Activated CD8-positive, alpha-beta memory T cell treated with anti-CD3 and anti-CD28 coated beads, Interleukin-2, amount 50 U/mL, for 4 hours (primary cell): ENCODE data around the gene SENP3.

Experiments
- DNase-seq: peaks from one replicate; pipeline ENCODE4 v3.0.0-alpha.2; 2020

SENP3 gene

DNA sequence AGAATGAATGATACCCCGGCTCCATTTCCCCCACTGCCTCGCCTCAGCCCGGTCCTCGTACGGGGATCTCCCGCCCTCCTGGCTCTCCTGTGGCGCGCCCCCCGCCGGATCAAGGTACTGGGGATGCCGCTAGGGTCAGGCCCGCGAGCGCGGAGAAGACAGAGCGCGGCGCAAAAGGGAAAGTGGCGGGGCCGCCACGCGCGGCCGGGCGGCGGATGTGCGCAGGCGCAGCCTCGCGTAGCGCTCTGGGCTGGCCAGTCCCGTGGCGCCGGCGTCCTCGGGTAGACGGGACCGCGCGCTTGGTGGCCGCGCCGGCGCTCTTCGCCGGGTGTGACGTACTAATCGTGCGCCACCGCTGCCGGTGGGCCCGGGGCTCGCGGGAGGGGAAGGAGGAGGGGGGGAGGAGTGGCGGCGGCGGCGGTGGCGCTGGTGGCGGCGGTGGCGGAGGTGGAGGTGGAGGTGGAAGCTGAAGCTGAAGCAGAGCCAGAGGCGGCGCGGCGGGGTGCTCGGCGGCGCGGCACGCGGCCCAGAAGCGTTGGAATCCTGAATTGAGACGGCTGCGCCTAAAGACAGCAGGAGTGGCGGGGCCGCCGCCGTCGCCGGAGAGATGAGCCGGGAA, at the start of gene SENP3:
Gene SENP3 (plus strand): TSS at position 331 of the 619 bp plus-strand sequence. CDS start 1,158 bp downstream, outside the sequence.
- DNase-seq: peak; percentile 92

DNA sequence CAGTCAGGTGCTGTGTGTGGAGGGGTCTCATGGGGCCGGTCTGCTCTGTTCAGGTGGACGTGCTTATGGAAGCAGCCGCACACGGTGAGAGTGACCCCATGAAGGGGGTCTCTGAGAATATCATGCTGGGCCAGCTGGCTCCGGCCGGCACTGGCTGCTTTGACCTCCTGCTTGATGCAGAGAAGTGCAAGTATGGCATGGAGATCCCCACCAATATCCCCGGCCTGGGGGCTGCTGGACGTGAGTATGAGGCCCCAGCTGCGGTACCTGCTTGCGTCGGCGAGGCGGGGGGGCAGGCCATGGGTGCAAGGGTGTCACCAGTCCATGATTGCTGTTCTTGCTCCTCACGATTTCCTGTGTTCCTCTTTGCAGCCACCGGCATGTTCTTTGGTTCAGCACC, 49.6 kb upstream of the SENP3 start:
- DNase-seq: no peak

DNA sequence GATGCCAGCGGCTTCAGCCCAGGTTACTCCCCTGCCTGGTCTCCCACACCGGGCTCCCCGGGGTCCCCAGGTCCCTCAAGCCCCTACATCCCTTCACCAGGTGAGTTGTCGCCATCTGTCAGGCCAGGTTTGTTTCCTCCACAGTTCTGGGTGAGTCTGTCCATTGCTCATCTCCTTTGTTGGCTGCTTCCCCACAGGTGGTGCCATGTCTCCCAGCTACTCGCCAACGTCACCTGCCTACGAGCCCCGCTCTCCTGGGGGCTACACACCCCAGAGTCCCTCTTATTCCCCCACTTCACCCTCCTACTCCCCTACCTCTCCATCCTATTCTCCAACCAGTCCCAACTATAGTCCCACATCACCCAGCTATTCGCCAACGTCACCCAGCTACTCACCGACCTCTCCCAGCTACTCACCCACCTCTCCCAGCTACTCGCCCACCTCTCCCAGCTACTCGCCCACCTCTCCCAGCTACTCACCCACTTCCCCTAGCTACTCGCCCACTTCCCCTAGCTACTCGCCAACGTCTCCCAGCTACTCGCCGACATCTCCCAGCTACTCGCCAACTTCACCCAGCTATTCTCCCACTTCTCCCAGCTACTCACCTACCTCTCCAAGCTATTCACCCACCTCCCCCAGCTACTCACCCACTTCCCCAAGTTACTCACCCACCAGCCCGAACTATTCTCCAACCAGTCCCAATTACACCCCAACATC, 48.7 kb upstream of the SENP3 start:
- DNase-seq: no peak

DNA sequence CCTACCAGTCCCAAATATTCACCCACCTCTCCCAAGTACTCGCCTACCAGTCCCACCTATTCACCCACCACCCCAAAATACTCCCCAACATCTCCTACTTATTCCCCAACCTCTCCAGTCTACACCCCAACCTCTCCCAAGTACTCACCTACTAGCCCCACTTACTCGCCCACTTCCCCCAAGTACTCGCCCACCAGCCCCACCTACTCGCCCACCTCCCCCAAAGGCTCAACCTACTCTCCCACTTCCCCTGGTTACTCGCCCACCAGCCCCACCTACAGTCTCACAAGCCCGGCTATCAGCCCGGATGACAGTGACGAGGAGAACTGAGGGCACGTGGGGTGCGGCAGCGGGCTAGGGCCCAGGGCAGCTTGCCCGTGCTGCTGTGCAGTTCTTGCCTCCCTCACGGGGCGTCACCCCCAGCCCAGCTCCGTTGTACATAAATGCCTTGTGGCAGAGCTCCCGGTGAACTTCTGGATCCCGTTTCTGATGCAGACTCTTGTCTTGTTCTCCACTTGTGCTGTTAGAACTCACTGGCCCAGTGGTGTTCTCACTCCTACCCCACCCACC, 47.8 kb upstream of the SENP3 start:
- DNase-seq: no peak

DNA sequence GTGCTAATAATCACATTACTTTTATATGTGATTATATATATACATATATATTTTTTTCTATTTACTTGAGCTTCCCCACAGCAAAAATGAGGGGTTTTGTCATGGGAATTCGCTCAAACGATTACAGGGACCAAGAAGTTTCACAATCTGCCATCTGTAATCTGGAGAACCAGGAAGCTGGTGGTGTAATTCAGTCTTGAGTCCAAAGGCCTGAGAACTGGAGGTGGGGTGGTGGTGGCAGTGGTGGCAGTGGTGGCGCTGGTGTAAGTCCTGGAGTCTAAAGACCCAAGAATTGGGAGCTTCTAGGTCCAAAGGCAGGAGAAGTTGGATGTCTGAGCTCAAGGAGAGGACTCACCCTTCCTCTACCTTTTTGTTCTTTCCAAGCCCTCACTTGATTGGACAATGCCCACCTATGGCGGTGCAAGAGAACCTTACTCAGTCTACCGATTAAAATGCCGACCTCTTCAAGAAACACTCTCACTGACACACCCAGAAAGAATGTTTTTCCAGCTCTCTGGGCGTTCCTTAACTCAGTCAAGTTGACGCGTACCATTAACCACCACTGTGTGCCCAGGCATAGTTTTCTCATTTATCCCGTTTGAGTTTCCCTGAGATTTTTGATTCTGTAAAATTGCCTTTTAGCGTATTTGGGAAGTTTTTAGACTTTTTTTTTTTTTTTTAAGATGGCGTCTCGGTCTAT, 45.7 kb upstream of the SENP3 start:
- no peak for DNase-seq

DNA sequence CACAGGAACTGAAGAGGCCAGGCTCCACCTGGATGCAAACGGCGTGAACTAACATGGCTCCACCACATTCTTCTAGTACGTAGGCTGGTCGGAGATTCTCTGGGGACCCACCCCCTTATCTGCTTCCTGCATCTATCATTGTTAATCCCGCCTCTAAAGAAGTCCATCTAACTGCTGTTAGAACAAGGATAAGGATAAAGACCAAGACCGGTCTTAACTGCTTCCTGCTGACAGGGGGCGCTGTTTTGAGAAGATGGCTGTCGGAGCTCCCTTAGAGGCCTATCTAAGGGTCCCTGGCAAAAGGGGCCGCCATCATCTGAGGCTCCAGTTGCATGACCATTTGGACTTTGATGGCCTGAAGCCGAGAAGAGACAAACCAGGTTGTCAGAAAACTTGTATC, 38.7 kb upstream of the SENP3 start:
- DNase-seq: peak; percentile 36

DNA sequence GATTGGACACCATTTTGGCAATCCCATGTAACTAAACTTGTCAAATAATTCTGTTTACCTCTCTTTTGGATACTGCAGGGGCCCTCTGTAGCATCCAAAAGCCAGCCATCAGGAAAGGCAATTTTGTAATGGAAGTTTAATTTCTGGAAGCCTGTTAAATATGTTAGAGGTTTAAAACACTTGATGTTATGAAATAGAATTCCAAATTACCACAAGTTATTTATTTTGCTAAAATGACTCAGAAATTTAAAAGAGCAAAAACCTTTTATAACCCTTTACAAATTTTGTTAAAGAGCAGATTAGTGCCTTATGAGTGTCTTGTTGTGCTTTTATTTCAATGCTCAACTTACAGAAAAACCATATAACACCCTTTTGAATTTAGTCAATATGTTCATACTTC, 32.9 kb upstream of the SENP3 start:
- DNase-seq: no peak

DNA sequence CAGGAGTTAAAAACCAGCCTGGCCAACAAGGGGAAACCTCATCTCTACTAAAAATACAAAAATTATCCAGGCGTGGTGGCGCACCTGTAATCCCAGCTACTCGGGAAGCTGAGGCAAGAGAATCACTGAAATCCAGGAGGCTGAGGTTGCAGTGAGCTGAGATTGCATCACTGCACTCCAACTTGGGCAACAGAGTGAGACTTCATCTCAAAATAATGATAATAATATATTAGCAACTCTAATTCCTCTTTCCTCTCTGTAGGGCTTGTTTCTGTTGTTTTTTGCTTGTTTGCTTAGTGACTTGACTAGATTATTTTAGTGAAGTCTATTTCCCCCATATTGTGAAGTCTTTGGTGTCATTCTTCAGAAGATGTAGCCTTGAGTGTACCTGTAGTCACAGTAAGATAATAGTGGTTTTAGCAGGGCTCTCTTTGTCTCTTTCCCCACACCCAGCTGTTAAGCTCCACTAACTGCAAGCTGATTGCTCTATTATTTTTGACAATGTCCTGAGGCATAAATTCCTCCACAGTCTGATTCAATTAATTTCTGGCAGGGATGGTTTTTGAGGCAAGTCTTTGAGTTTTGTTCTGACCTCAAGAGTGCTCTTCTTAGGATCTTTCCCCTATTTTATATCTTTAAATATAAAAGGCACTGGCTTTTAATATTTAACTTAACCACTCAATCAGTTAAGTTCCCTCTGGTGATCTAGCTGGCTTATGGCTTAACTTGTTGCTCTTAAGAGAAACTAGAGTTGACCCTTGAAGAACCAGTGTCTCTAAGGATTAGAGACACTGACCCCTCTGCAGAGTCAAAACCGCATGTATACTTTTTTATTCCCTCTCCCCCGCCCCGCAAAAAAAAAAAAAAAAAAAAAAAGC, 31.5 kb upstream of the SENP3 start:
- no peak for DNase-seq

DNA sequence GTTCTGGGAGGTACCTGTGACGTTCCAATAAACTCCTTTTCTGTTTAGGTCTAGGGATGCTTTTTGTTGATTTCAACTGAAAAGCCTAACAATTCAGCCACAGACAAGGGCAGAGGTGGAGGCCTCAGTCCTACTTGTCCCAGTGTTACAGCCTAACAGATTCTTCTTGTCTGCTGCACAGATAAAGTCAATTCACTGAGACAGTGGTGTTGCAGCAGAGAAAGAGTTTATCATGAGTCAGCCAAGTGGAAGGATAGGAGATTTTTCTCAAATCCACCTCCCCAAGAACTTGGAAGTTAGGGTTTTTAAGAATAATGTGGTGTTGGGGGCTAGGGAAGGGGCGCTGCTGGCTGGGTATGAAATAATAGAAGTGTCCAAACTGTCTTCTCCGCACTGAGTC, 23.7 kb upstream of the SENP3 start:
- no peak for DNase-seq

DNA sequence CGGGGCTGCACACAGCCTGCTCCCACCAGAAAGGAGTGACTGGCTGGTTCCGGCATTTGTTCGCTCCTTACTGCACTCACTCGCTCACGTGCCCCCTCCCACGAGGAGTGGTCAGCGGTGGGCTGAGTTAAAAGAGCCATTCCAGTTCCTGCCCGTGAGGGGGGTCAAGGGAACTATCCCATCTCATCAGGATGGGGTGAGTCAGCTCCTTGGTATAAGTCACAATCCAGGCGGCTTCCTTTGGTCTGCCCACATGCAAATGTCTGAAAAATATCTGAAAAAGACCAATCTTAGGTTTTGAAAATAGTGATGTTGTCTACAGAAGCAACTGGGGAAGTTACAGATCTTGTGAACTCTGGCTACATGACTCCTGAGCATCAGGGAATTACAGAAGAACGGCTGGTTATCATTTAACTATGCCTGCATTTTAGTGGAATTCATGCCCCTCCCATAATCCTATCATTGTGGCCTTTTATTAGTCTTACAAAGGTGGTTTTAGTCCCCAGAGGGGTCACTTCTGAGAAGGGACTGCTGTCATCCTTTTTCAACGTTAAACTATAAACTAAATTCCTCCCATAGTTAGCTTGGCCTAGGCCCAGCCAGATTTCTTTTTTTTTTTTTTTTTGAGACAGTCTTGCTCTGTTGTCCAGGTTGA, 22.7 kb upstream of the SENP3 start:
- DNase-seq: no peak

DNA sequence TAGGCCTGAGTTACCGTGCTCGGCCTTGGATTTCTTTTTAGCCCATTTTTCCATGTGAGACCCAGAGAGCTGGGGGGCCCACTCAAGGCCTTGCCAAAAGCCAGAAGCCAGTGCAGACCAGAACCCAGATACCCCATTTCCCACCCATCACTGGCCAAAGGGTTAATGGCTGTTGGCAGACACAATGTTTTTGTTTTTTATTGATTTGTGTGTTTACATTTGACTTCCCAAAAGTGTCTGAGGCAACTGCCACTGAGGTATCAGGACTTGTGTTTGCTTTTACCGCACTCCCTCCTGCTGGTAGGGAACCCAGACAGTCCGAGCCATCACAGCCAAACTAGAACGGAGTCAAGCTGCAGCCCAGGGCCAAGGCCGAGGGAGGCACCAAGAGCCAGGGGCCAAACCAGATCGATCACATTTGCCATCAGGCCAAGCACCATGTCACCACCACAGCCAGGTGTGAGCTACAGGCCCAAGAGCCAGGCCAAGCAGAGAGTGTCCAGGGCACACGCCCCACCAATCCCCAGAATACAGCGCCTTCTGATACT, 20.6 kb upstream of the SENP3 start:
- no peak for DNase-seq

DNA sequence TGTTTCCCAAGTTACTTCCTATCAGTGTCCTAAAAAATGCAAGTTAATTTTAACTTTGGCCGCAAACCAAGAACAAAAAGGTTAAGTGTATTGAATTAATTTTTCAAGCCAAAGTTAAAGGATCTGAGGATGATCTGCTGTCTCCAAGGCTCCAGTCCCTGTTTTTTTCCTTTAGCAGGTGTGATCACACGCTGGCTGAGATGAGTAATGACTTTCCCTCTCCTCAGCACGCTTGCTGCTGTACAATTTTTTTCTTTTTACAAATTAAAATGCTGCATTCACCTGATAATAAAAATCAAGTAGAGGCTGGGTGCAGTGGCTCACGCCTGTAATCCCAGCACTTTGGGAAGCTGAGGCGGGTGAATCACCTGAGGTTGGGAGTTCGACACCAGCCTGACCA, 16.8 kb upstream of the SENP3 start:
- no peak for DNase-seq

DNA sequence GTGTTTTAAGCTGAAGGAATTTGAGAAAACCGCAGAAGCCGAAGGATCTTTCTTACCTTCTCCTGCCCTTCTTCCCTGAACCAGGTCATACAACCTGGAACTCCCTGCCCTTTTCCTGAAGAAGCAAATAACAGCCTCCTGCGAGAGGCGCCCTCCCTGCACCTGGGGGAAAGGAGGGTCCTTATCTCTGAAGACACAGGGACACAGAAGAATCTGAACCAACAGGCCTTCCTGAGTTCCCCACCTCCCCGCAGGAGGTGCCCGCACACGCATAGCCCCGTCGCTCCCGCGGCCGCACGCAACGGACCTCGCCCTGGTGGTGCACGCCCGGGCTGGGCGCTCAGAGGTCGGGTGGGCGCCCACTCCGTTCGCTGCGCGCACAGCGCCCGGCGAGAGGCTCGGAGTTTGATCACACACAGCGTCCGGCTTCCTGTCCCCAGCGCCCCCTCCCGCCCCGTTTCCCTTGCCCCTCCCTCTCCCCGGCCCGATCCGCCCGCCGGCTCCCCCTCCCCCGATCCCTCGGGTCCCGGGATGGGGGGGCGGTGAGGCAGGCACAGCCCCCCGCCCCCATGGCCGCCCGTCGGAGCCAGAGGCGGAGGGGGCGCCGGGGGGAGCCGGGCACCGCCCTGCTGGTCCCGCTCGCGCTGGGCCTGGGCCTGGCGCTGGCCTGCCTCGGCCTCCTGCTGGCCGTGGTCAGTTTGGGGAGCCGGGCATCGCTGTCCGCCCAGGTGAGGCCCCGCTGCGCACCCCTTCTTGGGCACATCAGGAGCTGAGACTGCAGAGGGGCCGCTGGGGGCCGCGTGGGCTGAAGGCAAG, 12.9 kb upstream of the SENP3 start, which contains the start of gene TNFSF12:
Gene TNFSF12 (plus strand): TSS at position 474 of the 816 bp plus-strand sequence. CDS start 96 bp downstream, at position 570.
- DNase-seq: peak; percentile 53

DNA sequence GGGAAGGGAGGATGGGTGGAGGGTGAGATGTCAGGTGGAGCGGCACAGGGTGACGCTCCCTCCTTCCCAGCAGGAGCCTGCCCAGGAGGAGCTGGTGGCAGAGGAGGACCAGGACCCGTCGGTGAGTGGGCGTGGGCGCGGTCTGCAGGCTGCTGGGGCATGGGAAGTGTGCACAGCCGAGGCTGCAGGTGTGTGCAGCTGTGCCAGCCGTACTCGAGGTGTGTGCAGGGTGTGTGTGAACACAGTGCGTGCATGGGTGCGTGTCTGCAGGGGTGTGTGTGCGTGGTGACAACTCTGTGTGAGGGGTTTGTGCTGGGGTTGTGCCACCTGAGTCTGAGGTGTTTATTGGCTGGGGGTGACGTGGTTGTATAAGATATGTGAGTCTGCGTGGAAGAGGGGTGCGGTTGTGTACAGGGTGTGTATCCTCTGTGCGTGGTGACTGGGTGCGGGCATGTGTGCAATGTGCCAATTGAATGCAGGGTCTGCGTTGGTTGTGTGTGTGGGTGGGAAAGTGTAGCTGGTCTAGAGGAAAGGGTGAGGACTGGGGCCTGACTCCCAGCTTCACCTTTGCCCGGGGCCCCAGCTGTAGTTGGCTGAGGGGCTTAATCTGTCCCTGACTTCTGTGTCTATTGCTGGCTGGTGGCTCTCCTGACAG, 12.2 kb upstream of the SENP3 start:
- peak; percentile 35 for DNase-seq

DNA sequence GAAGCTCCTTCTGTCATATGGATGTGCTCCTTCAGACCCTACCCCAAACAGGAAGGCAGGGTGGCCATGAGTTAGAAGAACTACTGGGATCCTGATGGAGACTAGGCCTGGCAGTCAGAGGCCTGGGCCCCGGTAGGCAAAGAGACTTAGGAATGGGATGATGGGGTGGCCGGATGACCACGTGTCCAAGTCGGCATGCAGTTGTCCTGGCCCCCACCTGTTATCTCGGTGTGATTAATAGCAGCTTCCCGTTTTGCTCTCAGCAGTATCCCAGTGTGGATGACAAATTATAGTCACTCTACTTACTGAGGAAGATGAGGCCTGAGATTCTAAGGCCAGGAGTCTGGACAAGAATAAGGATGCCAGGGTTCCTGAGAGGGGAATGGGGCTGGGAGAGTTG, 11.4 kb upstream of the SENP3 start:
- DNase-seq: no peak

DNA sequence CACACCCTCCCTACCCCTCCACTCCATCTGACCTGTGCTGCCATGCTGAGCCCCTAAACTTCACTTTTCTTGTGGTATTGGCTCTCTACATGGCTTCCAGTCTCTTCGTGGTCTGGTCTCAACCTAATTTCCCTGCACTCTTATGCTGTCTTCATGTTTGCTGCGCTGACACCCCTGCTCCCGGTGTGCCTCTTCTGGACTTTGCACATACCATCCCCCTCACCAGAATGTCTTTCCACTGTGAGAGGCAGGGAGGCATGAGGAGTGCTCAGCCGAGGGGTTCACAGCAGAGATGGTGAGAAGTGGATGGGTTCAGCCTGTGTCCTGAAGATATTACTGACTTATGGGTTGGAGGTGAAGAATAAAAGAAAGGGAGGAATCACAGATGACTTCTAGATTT, 10.3 kb upstream of the SENP3 start:
- DNase-seq: no peak

DNA sequence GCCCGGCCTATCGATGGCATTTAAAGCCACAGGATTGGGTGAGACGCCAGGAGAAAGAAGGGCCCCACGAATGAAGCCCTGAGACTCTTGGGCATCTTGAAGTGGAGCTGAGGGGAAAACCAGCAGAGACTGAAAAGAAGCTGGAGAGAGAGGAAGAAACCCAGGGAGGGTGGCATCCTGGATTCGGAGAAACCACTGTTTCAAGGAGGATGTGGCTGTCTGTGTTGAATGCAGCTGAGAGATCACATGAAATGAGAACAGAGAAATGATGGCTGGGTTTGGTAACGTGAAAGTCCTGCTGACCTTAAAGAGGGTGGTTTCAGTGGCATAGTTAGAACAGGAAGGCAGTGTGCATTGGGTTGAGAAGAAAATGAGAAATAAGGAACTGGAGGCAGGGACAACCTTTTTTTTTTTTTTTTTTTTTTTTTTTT, 9.1 kb upstream of the SENP3 start:
- DNase-seq: no peak

DNA sequence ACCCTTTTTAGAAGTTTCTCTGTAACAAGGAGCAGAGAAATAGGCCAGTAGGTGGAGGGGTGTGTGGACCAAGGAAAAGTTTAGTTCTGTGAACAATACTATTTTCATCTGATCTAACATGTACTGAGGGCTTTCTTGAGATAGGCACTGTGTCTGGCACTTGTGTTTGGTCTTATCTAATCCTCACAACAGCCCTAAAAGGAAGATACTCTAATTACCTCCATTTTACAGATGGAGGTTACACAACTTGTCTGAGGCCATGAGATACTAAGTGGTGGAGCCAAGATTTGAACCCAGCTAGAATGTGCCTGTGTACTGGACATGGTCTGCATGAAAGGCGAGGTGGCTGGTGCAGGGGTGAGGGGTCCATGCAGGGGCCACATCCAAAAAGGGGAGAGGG, 8.4 kb upstream of the SENP3 start:
- no peak for DNase-seq

DNA sequence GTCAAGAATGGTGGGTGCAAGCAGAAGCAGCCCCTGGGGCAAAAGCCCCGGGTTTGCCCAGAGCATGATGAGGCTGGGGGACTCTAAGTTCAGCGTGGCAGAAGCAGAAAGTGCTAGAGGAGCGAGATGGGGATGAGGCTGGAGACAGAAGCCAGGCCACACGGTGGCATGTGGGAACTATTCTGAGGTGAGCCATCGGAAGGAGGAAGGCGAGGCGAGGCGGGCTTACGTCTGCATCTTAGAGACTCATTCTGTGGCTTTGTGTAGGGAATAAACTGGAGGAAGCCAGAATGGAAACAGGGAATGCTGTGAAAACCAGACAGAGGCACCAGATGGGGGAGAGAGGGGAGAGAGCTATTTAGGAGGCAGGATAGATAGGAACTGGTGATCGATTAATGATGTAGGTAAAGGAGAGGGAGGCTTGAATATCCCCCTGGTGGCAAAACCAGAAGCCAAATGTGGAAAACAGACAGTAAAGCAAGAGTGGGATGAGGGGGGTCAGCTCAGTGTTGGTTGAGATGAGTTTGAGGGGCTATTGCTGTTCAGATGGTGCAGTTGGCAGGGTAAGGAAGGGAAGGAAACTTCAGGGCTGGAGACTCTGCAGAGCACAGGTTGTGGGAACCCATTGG, 6.3 kb upstream of the SENP3 start:
- DNase-seq: no peak

DNA sequence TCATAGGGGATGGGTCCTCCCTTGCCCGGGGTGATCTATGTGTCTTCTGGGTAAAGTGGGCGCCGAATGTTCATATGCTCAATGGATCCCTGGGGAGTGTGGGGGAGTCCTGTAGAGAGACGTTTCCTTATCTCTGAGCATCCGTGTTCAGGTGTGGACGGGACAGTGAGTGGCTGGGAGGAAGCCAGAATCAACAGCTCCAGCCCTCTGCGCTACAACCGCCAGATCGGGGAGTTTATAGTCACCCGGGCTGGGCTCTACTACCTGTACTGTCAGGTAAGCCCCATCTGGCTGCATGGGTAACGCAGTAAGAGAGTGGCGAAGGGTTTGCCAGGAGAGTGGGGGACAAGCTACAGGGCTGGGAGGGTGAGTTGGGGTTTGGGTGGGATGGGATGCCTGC, 5.1 kb upstream of the SENP3 start:
- no peak for DNase-seq
